Astrocyte (in vitro differentiated cells and primary cell): ENCODE results near the gene POLR2M. TPM values are rescaled to one million over a fixed set of nuclear protein-coding genes. Genes with fewer than 3 reads are reported as not detected.

ENCODE experiments used
- DNase-seq: peaks from one replicate; pipeline ENCODE4 v3.0.0-alpha.2; 2010; ENCODE audit warnings: low read depth
- FAIRE-seq: peaks from 2 replicates; lab custom pipeline; 2011; peaks lifted over from hg19 to GRCh38; lab: Jason Lieb, UNC
- H2AFZ ChIP-seq: 2 replicates; pipeline ENCODE4 v1.6.0; 2012; ENCODE audit warnings: low read depth, low read length, inconsistent platforms
- H3K27ac ChIP-seq: 2 replicates; pipeline ENCODE4 v1.5.1; 2011; ENCODE audit warnings: low read depth, low read length, inconsistent platforms
- H3K27me3 ChIP-seq: 2 replicates; pipeline ENCODE4 v1.6.0; 2011; ENCODE audit warnings: low read length, inconsistent platforms; ENCODE audit not compliant: insufficient read depth
- H3K36me3 ChIP-seq: 2 replicates; pipeline ENCODE4 v1.5.1; 2011; ENCODE audit warnings: low read length, inconsistent platforms; ENCODE audit not compliant: insufficient read depth
- H3K4me1 ChIP-seq: 2 replicates; pipeline ENCODE4 v1.5.1; 2011; ENCODE audit warnings: low read length, inconsistent platforms; ENCODE audit not compliant: insufficient read depth
- H3K4me2 ChIP-seq: 2 replicates; pipeline ENCODE4 v1.6.0; 2012; ENCODE audit warnings: low read length, inconsistent platforms
- H3K4me3 ChIP-seq: 2 replicates; pipeline ENCODE4 v1.5.1; 2011; ENCODE audit warnings: low read depth, mild to moderate bottlenecking, low read length, inconsistent platforms; ENCODE audit not compliant: insufficient read depth
- H3K79me2 ChIP-seq: 2 replicates; pipeline ENCODE4 v1.6.0; 2012; ENCODE audit warnings: mild to moderate bottlenecking, low read length, inconsistent platforms; ENCODE audit not compliant: insufficient read depth
- H3K9ac ChIP-seq: 2 replicates; pipeline ENCODE4 v1.6.0; 2012; ENCODE audit warnings: mild to moderate bottlenecking, low read length, inconsistent platforms
- H3K9me3 ChIP-seq: 2 replicates; pipeline ENCODE4 v1.5.1; 2012; ENCODE audit warnings: low read depth, mild to moderate bottlenecking, low read length, inconsistent platforms; ENCODE audit not compliant: insufficient read depth
- H4K20me1 ChIP-seq: 2 replicates; pipeline ENCODE4 v1.6.0; 2012; ENCODE audit warnings: low read length, inconsistent platforms; ENCODE audit not compliant: insufficient read depth
- H3K27ac Mint-ChIP-seq: one replicate; pipeline ENCODE4 v1.8.0; 2021; ENCODE audit warnings: mild to moderate bottlenecking, mixed read lengths; ENCODE audit not compliant: unreplicated experiment
- H3K27me3 Mint-ChIP-seq: one replicate; pipeline ENCODE4 v1.8.0; 2021; ENCODE audit warnings: low read depth, mixed read lengths; ENCODE audit not compliant: unreplicated experiment
- H3K36me3 Mint-ChIP-seq: one replicate; pipeline ENCODE4 v1.8.0; 2021; ENCODE audit warnings: low read depth, mixed read lengths; ENCODE audit not compliant: unreplicated experiment
- H3K4me1 Mint-ChIP-seq: one replicate; pipeline ENCODE4 v1.8.0; 2021; ENCODE audit warnings: low read depth, mixed read lengths; ENCODE audit not compliant: unreplicated experiment
- H3K4me3 Mint-ChIP-seq: one replicate; pipeline ENCODE4 v1.8.0; 2021; ENCODE audit warnings: mild to moderate bottlenecking, moderate library complexity, mixed read lengths; ENCODE audit not compliant: unreplicated experiment
- H3K9me3 Mint-ChIP-seq: one replicate; pipeline ENCODE4 v1.8.0; 2021; ENCODE audit warnings: mild to moderate bottlenecking, mixed read lengths; ENCODE audit not compliant: unreplicated experiment
- CTCF ChIP-seq: IDR thresholded peaks from 2 replicates; pipeline ENCODE4 v1.5.1; 2011; ENCODE audit warnings: low read depth, mild to moderate bottlenecking, inconsistent platforms, low read length, moderate library complexity; ENCODE audit not compliant: insufficient read depth
- EZH2 ChIP-seq: IDR thresholded peaks from 2 replicates; pipeline ENCODE4 v1.6.1; 2012; ENCODE audit warnings: mild to moderate bottlenecking, low read length, inconsistent platforms; ENCODE audit not compliant: insufficient read depth
- total RNA-seq: library from RNA; stranded (reverse); gene quantifications from 2 replicates; pipeline ENCODE4 v1.2.1, GENCODE V29; 2021

POLR2M gene
- total RNA-seq, 1 donor from 2014 or later: 61.4 TPM

DNA sequence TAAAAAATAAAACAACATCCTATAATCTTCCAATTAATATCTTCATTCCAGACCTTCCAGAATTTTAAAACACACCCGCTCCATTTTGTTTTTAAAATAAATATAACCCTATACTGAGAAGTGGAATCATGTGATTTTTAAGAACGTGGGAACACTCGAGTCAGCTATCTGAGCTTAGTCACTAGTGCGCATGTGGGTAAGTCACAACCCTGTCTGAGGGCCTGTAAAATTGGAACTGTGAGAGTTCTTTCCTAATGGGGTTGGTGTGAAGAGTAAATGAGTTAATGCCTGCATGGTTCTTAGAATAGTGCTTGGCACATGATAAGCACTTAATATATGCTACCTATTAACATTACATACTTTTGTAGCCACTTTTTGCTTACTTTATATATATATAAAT is 19.9 kb upstream of the POLR2M start:
- no peak overlapping the region for H3K27ac Mint-ChIP-seq
- H3K79me2 ChIP-seq: no peaks in the 10 kb centered on the region
- H3K4me3 ChIP-seq: no peak overlapping the region
- no peaks in the 10 kb centered on the region for H4K20me1 ChIP-seq
- H3K36me3 ChIP-seq: no peaks in the 10 kb centered on the region
- no peak overlapping the region for H3K4me2 ChIP-seq
- no peaks in the 10 kb centered on the region for H3K27me3 Mint-ChIP-seq
- no peak overlapping the region for H3K9ac ChIP-seq
- H3K36me3 Mint-ChIP-seq: no peaks in the 10 kb centered on the region
- no peak overlapping the region for H3K4me3 Mint-ChIP-seq
- H3K4me1 ChIP-seq: no peaks in the 10 kb centered on the region
- no peak for DNase-seq
- TF ChIP-seq CTCF (no peak), EZH2 (no peak)
- no peaks in the 10 kb centered on the region for H3K9me3 ChIP-seq
- no peak for FAIRE-seq
- no peaks in the 10 kb centered on the region for H3K27me3 ChIP-seq
- H3K4me1 Mint-ChIP-seq: no peaks in the 10 kb centered on the region
- H3K9me3 Mint-ChIP-seq: no peaks in the 10 kb centered on the region
- no peak overlapping the region for H2AFZ ChIP-seq
- no peak overlapping the region for H3K27ac ChIP-seq

- H3K9me3 Mint-ChIP-seq: no peaks in the 10 kb centered on the region
- no peaks in the 10 kb centered on the region for H3K36me3 ChIP-seq
- peaks cover 6% of the 10 kb centered on the region for H3K4me1 ChIP-seq
- H3K36me3 Mint-ChIP-seq: no peaks in the 10 kb centered on the region
- FAIRE-seq (no peak), DNase-seq (no peak)
- H4K20me1 ChIP-seq: no peaks in the 10 kb centered on the region
- H3K9me3 ChIP-seq: no peaks in the 10 kb centered on the region
- H3K79me2 ChIP-seq: no peaks in the 10 kb centered on the region
- TF ChIP-seq EZH2 (no peak), CTCF (no peak)
- no peak overlapping the region for H3K27ac Mint-ChIP-seq
- H3K27me3 ChIP-seq: no peaks in the 10 kb centered on the region
- H3K4me3 Mint-ChIP-seq: no peak overlapping the region
- H3K27me3 Mint-ChIP-seq: no peaks in the 10 kb centered on the region
- no peak overlapping the region for H3K4me2 ChIP-seq
- no peak overlapping the region for H3K9ac ChIP-seq
- no peak overlapping the region for H2AFZ ChIP-seq
- no peaks in the 10 kb centered on the region for H3K4me1 Mint-ChIP-seq
- no peak overlapping the region for H3K4me3 ChIP-seq
- no peak overlapping the region for H3K27ac ChIP-seq
These were observed 16.1 kb upstream of the POLR2M start for GRCh38 chr15:57690341-57690966.

DNA sequence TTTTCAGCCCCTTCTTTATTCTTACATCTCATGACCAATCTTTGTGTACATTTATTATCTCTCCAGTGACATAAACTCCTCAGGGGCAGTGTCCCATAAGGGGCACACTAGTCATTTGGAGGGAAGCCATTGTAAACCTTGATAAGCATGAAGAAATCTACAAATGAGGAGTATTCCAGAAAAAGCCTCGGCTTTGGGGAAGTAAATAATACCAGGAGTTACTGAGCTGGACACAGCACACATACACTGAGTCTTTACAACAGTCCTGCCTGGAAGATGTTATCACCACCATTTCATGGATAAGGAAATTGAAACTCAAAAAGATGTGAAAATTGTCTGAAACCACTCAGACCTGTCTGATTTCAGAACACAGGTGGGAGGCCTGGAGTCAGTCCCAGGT is 15.4 kb upstream of the POLR2M start:
- no peak for DNase-seq
- H4K20me1 ChIP-seq: no peaks in the 10 kb centered on the region
- no peaks in the 10 kb centered on the region for H3K36me3 Mint-ChIP-seq
- no peaks in the 10 kb centered on the region for H3K27me3 ChIP-seq
- H3K9me3 ChIP-seq: no peaks in the 10 kb centered on the region
- H3K27me3 Mint-ChIP-seq: no peaks in the 10 kb centered on the region
- H3K27ac Mint-ChIP-seq: no peak overlapping the region
- peaks cover 6% of the 10 kb centered on the region for H3K4me1 ChIP-seq
- no peak overlapping the region for H3K4me3 Mint-ChIP-seq
- no peak for FAIRE-seq
- H3K27ac ChIP-seq: no peak overlapping the region
- H3K9me3 Mint-ChIP-seq: no peaks in the 10 kb centered on the region
- no peak overlapping the region for H3K4me3 ChIP-seq
- no peak overlapping the region for H2AFZ ChIP-seq
- no peaks in the 10 kb centered on the region for H3K4me1 Mint-ChIP-seq
- no peaks in the 10 kb centered on the region for H3K36me3 ChIP-seq
- H3K9ac ChIP-seq: no peak overlapping the region
- no peak overlapping the region for H3K4me2 ChIP-seq
- no peaks in the 10 kb centered on the region for H3K79me2 ChIP-seq
- TF ChIP-seq CTCF: no peak
- TF ChIP-seq EZH2: no peak
